GM19023 (cell line): ENCODE measurements around the gene PLEKHA6.
"Not testable (repeated sequence)": the region's sequence is repeated elsewhere in the genome, so short reads cannot be mapped to it uniquely, and the experiment has no call there.

Experiments
- ATAC-seq: cut with Tn5 transposase; IDR thresholded peaks from one replicate; pipeline ENCODE4 v1.9.1; 2021; ENCODE audit warnings: mild to moderate bottlenecking, moderate library complexity; ENCODE audit not compliant: unreplicated experiment

Gene PLEKHA6

DNA sequence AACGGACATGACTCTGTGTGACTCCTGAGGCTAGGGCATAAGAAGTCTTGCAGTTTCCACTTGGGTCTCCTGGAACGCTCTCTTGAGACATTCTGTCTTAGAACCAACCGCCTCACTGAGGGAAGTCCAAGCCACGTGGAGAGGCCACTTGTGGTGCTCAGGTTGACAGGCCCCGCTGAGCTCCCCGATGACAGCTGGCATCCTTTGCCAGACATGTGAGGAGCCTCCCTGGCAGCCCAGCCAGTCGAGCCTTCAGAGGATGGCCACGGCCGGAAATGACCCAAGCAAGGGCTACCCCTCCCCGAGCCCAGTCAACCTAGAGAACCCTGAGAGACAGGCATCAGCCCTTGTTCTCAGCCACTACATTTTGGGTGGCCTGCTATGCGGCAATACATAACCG lies 20.7 kb downstream of the PLEKHA6 start:
- no peak for ATAC-seq

DNA sequence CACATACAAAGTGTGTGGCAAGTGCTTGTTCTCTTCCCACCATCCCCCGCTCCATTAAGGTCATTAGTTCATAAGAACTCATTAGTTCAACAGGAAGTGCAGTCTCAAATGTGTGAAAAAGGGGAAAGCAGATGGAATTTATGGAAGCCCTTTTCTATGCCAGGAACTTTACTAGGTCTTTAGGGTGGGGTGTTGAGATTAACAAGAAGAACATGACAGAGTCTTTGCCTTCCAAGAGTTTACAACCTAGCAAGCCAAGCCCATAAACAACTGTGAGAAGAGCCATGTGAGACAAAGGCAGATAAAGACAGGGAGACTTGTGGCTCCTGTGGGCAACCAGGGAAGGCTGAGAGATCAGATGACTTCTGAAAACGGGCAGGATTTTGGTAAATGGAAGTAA lies 21.4 kb downstream of the PLEKHA6 start:
- no peak for ATAC-seq

DNA sequence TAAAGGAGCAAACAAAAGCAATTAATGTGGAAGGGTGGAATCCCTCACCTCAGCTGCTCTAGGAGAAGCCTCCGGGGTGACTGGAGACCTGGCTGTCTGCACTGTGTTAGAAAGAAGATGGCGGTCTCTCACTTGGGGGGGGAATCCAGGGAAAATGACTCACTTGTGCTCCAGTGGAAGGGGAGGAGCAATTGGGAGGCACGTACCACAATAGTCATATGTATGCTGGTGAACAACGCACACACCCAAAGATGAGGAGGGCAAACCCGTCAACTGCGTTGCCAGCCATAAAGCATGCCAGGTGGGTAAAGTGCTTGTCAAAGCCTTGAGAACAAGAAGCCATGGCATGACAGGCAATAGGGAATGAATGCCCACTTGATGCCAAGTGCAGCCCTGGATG lies 22.1 kb downstream of the PLEKHA6 start:
- no peak for ATAC-seq

DNA sequence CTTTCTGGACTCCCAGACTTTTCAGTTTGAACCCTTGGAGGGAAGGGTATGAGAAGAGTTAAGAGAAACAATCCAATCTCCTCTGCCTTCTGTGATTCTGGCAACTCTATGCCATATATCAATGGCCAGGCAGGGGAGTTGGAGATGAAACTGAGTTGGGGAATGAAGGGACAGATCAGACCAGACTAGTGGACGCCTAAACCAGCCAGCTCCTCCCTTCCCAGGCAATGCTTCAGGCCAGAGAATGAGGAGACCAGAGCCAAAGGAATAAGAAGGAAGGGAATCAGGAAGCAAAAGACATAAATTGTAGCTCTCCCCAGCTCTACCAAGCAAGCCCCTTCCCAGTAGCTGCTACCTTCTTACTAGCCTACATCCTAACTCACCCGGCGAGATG lies 22.7 kb downstream of the PLEKHA6 start:
- no peak for ATAC-seq

DNA sequence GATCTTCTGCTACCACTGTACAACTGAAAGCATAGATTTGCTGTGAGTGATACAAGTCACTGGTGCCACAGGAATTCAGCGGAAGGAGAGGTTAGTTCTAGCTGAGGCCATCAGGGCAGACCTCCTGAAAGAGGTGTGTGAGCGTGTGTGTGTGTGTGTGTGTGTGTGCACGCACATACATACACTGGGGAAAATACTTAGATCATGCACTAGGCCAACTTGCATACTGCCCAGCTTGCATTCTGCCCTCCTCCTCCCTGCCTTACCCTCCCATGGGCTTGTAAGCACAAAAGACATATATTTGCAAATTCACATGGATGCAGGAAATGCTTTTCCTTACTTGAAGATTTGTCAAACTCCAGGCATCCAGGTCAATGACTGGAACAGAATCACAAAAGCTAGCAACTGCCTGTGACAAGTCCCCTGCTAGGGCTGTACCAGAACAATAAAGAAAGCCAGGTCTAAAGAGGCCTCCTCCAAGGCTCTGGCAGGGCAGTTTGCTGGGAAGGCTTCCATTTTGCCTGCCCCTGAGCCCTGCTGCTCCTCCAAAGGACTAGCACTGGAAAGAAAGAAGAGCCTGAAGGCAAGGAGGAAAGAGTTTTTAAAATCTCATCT lies 23.2 kb downstream of the PLEKHA6 start:
- ATAC-seq, result no peak

DNA sequence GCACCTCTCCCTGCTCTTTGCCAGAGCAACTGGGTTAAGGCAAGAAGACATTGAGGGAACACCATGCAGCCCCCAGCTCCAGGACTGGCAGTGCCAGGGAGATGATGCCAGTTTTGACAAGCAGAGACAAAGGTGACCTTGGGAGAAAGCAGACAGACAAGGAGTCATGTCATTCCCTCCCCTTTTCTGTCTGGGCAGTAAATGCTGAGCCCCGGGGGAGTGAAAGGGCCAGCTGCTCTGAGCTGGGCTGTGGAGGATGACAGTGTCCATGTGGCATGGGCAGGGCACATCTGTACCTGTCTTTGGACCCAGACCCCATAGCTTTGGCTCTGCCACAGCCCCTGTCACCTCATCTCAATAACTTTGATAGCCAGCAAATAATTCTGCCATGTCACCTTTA lies 24.2 kb downstream of the PLEKHA6 start:
- ATAC-seq, result no peak

DNA sequence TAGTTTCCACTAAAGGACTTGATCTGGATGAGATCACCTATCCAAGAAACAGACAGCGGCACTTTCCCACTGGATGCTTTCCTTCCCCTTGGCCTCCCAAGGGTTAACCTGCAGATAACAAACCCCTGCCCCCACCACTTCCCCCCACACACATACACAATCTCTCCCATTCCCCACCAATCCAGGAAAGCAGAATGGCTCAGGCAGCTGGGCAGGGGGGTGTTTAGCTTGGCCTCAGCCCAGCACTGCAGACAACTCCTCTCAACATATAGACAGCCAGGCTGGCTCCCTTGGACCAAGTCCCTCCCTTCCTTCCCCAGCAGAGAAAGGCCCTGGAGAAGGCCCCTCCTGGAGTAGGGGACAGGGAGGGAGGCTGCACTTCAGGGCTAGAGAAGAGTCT lies 24.6 kb downstream of the PLEKHA6 start:
- no peak for ATAC-seq

DNA sequence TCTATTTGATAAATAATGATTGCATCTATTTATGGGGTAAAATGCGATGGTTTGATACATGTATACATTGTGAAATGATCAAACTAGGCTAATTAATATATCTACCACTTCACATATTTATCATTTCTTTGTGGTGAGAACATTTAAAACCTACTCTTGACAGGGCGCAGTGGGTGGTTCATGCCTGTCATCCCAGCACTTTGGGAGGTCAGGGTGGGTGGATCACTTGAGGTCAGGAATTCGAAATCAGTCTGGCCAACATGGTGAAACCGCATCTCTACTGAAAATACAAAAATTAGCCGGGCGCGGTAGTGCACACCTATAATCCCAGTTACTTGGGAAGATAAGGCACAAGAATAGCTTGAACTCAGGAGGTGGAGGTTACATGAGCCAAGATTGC lies 25.3 kb downstream of the PLEKHA6 start:
- no peak for ATAC-seq

DNA sequence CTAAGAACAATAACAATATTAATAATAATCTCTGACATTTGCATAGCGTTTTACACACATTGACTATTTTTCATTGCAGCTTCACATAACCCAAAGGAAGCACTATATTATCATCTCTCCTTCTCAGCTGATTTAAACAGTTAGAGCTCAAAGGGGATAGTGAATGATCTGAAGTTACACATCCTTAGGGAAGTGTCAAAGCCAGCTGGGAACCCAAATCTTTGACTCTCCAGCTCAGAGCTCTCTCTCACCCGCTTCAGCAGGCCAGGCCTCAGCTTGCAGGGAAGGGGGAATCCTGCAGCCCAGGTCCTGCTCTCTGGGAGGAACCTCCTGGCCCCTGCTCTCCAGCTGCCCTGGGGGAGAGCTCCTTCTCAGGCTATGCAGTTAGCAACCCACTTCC lies 26.3 kb downstream of the PLEKHA6 start:
- ATAC-seq, result no peak

DNA sequence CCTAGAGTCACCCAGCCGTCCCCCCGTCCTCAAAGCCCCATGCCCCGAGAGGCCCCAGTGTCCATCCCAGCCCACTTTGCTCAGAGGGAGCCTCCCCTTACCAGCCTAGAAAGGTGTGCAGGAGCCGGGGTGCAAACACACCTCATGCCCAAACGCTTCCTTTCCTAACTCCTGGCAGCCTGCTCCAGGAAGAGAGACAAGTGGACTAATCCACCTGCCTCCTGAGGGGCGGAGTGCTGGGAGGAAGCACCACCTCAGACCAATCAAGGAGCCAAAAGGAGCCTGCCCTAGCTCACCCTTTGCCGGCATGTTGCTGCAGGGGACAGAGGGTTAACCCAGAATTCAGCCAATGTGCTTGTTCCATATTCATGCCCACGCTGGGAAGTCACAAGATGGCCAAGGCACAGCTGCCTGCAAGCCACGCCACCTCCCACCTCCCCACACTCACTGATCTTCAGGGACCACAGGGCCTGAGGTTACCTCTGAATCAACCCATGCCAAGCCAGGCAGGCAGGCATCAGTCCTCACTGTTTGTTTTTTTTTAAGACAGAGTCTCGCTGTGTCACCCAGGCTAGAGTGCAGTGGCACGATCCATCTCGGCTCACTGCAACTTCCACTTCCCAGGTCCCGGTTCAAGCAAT lies 27.8 kb downstream of the PLEKHA6 start:
- ATAC-seq, result no peak

DNA sequence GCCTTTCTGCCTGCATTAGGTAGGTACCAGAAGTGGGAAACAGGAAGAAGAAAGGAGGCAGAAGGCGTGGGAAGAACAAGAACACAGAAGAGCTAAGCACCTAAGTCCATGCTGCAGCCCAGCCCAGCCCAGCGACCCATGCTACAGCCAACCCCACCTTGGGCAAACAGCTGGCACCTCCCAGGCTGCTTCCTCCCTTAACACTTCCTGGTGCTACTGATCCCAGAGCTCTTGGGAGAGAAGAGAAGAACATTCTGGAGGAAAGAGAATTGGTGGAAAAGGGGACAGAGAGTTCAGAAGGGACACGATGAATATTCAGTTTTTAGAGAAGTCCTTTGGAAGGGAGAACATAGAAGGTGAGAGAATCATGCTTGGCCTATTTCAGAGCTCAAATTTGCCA lies 28.5 kb downstream of the PLEKHA6 start:
- ATAC-seq, result no peak

DNA sequence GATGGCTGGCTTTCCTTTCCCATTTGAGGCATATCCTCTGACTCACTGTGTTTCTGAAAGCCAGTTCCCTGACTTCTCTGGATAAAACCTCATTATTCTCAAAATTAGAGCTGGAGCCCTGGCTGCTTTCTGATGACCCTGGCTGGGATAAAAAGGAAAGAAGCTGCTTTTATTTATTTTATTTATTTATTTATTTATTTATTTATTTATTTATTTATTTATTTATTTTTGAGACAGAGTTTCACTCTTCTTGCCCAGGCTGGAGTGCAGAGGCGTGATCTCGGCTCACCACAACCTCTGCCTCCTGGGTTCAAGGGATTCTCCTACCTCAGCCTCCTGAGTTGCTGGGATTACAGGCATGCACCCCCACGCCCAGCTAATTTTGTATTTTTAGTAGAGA lies 31.9 kb downstream of the PLEKHA6 start:
- not testable (repeated sequence) for ATAC-seq

DNA sequence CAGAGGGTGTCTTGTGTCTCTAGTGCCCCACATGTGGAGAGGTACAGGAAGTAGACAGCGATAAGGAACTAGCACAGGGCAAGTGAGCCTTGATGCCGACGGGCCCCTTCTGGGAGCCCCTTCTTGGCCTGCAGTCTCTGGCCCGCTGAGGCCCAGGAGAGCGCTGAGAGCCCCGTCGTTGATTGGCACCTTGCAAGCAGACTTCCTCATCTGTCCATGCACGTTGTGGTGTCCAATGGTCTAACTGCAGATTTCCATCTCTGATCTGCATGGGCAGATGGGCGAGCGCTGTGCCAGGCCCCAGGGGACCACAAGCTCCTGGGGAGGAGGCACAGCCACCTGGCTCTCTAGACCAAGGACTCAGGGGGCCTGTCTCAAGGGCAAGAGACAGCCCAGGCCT lies 32.4 kb downstream of the PLEKHA6 start:
- ATAC-seq, result no peak

DNA sequence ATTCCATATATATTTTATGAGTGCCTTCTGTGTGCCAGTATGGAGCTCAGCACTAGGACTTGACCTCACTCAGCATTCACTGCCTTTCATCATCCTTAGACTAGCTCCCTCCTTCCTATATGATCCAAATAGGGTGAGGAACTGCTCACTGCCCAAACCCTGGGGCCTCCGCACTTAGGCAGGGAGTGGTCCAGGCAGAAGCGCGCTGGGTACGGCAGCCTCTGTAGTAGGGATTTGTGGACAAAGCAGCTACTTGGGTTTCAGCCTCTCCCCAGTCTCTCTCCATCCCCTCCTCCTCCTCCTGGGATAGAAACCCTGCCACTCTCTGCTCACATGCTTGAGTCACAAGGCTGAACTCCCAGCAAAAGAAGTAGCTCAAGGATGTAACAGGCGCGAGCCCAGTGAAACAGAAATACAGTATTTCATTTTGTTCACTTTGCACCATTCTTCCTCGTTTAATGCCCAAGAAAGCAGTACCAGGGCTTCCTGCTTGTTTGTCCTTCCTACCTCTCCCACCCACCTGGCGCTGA lies 32.9 kb downstream of the PLEKHA6 start:
- no peak for ATAC-seq

DNA sequence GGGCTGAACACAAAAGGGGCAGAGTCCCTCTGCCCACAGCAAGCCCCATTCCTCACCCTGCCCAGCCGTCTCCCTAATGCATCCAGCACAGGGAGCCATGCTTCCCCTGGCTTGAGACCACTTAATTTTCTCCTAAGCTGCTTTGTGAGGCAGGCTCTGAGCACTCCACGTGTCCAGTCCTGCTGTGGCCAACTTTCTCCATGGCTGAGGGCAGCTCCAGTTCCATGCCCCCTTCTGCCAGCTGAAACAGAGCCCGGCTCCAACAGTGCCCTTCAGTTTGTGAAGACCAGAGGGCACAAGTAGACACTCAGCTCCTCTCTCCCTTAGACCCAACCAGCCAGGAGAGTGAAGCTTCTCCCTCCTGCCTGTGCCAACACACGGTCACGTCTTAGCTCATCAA lies 33.8 kb downstream of the PLEKHA6 start:
- no peak for ATAC-seq

DNA sequence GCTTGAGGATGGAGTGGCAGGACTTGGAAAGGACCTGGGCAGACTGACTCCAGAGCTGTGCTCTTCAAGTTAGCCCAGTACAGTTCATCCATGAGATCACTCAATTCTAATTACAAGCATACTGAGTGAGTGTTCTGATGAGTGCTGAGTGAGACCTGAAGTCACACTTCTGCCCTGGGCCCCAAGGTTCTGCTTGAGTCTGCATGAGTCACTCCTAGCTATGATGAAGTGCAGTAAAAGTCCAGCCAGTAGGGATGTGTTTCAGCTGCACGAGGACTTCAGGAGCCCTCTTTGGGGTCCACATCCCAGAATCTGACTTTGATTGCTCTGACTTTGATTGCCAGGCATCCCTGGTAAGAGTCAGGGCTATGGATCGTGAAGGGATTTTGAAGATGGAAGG lies 35.8 kb downstream of the PLEKHA6 start:
- no peak for ATAC-seq

DNA sequence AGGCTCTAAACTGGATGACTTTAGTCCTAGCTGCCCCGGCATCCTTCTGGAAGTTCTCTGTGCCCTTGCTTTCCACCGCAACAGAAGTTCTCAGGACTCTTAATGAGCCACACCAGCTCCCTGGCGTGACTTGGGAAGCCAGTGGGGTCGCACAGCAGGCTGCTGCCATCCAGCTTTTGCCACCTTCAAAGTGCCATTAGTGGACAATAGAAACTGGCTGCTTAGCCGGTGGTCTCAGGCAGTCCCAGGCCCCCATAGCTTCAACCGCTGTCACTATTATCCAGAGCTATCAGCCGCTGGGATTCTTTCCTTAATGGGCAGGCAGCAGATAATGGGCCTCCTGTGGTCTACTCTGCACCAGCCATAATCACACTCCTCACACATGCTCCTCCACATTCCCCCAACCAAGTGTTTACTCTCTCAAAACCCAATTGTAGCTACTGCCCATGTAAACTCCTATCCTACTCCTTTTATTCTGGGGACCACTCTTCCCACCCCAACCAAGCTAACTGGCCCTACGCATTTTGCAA lies 37.3 kb downstream of the PLEKHA6 start:
- no peak for ATAC-seq

DNA sequence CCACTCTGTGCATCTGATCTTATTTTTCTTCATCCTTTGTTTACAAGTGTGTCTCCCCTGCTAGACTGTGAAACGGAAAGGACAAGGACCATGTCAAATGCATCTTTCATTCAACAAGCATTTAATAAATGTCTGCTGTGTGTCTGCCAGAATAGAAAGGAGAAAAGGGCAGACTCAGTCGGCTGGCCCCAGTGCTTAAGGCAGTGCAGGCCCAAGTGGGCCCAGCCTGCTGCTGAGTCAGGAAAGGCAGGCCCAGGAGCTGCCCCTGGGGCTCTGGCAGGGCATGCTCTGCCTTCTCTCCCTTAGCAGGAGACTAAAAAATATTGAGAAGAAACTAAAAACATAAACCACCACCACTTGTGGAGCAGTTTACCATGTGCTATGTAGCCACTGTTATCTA lies 38.1 kb downstream of the PLEKHA6 start:
- ATAC-seq, result no peak

DNA sequence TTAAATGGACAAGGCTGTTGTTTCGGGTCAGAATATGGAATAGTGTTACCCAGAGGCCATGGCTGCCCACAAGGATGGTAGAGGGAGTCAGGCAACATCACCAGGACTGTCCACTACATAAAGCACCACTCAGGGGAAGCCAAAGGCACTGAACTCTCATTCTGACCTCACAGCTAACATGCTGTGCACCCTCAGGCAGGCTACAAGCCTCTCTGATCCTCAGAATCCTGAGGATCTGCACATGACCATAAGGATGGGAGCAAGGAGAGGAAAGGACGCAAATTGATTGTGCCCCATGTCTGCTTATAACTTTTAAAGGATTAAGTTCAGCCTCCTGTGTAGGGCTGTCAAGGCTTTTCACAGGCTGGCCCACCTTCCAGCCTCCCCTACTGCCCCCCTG lies 38.7 kb downstream of the PLEKHA6 start:
- ATAC-seq, result no peak

DNA sequence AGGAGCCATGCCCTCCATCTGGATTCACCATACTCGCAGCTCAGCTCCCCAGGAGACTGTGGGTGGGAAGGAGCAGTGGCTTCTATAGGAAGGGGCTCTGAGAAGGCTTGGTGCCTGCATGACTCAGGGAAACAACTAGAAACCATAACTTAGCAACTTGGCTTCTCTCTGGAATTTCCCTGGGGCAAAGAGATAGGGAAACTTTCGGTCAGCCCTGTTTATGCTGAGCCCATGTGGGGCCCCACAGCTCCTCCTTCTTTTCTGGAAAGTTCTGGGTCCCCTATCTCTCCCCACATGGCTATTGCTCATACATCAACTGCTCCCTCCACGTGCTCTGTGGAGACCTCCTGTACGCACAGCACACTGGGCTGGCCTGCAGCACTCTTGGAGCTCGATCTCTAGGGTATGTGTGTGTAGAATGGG lies 39.3 kb downstream of the PLEKHA6 start:
- ATAC-seq, result no peak

DNA sequence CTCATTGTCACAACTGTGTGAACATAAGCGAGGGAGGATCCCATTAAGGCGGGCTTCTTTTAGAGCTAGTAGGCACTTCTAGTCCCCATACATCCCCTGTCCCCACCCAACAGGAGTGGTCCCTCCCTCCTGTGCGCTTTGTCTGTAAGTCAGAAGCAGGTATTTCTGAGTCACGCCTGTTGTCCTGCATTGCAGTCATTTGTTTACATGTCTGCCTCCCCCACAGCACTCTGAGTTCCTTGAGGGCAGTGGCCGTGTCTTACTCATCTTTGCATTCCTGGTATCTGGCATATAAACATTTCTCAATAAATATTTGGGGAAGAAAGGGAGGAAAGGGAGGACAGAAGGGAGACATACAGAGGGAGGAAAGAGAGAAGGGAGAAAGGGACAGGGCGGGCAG lies 40.3 kb downstream of the PLEKHA6 start:
- ATAC-seq, result no peak

DNA sequence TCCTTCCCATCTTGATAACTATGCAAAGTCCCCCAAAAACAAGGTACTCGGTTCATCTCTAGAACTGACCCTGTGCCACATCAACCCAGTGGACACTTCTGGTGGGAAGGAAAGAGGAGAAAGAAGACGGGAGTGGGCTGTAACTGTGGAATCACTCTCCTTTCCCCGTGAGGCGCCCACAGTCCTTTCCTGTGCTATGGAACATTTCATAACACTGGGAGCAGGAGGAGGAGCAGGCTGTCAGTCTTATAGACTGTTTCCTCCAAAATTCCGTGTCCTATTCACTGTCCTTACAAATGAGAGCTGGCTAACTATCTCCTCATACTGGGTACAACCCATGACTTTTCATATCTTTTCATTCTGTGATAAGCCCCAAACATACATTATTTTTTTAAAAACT lies 40.7 kb downstream of the PLEKHA6 start:
- ATAC-seq, result no peak

DNA sequence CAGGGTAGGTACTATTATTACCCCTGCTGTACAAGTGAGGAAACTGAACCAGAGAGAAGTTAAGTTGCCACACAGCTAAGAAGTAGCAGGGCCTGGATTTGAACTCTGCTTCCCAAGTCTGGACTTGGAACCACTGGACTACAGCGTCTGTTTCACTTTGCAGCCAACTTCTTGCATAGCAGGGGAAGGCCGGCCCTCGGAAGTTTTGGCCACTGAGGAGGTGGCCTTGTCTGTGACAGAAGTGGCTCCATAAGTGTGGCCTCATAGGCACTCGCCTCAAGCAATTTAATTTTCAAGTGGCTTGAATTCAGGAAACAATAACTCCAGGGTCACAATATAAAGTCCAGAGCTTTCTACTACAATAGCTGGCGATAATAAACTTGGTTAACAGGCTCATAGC lies 41.4 kb downstream of the PLEKHA6 start:
- ATAC-seq, result no peak
